GM19438 (cell line): ENCODE results near the gene TENT4B.
"Not testable (repeated sequence)": the region's sequence is repeated elsewhere in the genome, so short reads cannot be mapped to it uniquely, and the experiment has no call there.

Experiments
- ATAC-seq: cut with Tn5 transposase; IDR thresholded peaks from one replicate; pipeline ENCODE4 v1.9.1; 2021; ENCODE audit warnings: low read depth; ENCODE audit not compliant: unreplicated experiment

The TENT4B gene

DNA sequence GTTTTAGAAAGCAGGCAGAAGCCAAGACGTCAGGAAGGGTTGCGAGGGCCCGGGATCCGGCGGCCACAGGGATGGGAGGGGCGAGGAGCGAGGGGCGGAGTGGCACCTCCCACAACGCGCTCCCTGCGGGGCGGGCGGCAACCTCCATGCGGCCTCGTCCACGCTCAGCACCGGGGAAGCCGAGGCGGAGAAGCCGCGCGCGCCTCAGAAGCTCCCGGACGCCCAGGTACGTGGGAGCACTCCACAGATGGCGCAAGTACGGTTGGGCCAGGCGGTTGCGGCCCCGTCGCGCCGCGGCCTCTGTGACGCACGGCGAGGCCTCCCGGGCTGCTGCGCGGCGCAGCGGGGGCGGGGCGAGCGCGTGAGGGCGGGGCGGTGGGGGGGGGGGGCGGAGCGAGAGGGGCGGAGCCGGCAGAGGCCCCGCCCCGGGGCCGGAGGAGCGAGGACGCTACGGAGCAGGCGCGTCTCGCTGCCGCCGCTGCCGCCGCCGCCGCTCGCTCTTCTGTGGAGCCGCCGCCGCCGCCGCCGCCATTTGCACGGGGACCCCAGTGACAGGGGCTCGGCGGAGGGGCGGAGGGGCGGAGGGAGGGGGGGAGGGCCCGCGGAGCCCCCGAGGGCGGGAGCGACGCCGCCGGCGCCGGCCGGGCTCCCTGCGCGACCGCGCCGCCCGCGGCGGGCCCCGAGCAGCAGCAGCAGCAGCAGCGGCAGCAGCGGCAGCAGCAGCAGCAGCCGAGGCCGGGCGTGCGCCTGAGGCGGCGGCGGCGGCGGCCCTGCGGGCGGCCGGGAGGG is at the start of gene TENT4B:
Gene TENT4B, plus strand, starts transcription at position 500 of the 789 bp plus-strand sequence. CDS start 316 bp downstream, outside the sequence.
- ATAC-seq, result peak; percentile 75

DNA sequence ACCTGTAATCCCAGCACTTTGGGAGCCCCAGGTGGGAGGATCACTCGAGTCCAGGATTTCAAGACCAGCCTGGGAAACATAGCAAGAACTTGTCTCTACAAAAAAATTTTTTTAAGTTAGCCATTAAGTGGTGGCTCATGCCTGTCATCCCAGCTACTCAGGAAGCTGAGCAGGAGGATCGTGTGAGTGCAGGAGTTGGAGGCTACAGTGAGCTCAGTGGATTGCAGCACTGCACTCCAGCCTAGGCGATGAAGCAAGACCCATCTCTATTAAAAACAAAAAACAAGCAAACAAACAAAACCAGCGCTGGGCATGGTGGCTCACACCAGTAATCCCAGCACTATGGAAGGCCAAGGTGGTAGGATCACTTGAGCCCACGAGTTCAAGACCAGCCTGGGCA is 49.3 kb upstream of the TENT4B start:
- no peak for ATAC-seq

DNA sequence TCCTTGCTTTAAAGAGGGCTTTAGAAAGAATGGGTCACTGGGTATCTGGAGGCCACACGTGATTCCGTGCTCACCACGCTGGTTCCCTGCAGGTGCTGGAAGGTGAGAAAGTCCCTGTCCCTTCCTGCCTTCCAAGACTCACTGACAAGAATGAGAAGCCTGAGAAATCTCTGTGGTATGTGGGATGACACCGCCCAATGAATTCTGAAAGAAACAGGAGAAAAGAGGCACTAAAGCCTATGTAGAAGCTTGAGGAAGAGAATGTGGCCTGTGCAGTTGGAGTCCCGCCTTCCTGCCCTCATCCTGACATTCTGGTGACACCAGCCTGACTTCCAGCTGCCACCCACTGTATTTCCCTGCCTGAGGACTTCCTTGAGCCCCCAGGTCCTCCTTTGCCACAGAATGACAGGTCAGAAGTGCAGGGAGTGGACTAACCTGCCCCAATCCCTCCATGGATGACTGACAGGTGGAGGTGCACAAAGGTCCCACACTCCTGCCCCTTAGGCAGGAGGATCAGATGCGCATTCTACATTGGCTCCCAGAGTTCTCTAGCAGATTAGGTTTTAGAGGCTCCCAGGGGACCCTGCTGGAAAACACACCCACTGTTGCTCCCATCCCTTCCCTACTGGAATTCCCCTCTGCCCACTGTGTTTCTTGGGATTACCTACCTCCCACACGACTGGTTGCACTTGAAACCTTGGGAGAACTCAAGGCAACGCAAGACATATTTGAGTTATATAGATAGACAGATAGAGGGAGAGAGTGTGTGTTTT is 38.6 kb upstream of the TENT4B start:
- ATAC-seq, result no peak

DNA sequence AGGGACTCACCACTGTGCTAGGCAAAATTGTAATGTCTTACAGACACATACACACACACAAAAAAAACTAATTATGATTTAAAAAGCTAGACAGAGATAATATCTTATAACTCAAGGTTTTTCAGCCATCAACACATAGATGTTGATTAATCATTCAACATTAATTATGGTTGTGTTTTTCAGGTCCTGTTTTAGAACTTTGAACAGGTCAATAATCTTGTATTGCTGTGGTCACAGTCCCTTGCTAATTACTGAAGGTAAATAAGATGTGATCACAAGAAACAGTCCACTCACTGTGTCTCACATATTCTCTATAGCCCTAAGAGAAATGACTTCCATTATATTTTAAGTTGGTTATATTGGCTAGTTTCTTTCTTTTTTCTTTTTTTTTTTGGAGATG is 32.4 kb upstream of the TENT4B start:
- ATAC-seq, result no peak

DNA sequence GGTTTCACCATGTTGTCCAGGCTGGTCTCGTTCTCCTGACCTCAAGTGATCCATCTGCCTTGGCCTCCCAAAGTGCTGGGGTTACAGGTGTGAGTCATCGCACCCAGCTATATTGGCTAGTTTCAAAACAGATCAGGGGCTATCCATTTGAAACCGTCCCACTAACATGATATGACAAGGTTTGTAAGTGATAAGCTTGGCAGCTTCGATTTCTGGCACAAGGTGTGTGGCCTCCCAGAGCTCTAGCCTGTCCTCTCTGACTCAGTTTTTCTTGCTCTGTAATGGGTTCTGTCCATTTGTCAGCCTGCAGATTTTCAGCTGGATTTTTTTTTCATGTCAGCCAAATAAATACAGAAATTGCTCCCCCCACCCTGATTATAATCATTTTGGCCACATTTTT is 31.8 kb upstream of the TENT4B start:
- ATAC-seq, result no peak

DNA sequence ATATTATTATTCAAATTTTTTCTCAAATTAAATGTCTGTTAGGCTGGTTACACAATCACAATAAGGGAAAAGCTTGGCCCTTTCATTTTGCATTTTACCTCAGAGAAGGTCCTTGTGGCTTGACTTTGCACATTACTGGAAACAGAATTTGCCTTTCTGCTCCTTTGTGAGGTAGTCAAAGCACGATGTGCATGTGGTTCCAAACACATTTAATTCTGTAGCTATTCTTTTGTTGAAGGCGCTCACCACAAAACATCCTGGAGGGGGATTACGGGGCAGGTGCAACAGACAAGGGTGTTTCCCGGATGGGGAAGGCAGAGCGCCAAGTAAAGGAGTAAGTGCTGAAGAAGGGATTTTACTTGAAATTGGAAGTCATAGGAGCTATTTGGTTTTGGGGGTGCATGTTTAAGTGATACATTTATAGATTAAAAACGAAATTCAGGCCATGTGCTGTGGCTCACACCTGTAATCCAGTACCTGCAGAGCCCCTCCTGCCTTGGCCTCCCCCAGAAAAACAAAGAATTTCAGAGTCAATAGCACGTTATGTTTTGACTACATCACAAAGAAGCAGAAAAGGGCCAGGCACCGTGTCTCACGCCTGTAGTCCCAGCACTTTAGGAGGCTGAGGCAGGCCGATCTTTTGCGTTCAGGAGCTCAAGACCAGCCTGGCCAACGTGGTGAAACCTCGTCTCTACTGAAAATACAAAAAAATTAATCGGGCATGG is 31.2 kb upstream of the TENT4B start:
- ATAC-seq, result no peak

GRCh38 chr16:50123417-50123816 is 29.7 kb upstream of the TENT4B start:
- no peak for ATAC-seq

DNA sequence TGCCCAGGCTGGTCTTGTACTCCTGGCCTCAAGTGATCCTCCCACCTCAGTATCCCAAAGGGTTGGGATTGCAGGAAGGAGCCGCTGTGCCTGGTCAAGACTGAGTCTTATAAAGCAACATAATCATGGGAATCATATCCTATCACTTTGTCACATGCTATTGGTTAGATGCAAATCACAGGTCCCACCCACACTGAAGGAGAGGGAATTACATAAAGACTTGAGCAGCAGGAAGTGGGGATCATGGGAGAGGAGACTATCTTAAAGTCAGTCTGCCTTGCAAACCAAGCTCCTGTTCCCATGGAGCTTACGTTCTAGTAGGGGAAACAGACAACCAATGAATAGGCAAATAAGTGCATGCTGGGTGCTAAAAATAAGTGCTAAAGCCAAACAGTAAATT is 28.3 kb upstream of the TENT4B start:
- no peak for ATAC-seq

DNA sequence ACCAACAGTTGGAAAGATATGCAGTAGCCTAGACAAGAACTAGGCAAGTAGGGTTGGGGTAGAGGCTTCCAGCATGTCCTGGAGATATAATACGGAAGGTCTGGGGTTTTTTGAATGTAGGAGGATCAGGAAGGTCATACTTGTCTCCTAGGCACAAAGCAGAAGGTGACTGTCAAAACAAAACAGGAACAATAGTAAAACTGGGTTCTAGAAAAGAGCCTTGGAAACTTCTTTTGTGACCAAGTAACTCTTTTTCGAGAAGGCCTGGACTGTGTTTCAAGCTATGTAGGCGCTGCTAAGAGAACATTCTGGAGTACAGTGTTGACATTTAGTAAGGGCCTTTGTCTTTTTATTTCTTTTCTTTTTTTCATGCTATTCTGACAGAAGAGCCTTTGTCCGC is 26.9 kb upstream of the TENT4B start:
- no peak for ATAC-seq

DNA sequence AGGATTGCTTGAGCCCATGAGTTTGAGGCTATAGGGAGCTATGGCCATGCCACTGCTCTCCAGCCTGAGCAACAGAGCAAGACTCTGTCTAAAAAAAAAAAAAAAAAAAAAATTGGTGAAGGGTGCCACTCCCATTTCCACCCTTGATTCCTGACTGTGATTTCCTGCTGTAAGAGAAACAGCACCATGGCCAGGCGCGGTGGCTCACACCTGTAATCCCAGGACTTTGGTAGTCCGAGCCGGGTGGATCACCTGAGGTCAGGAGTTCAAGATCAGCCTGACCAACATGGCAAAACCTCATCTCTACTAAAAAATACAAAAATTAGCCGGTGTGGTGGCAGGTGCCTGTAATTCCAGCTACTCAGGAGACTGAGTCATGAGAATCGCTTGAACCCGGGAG is 20.5 kb upstream of the TENT4B start:
- ATAC-seq, result not testable (repeated sequence)

DNA sequence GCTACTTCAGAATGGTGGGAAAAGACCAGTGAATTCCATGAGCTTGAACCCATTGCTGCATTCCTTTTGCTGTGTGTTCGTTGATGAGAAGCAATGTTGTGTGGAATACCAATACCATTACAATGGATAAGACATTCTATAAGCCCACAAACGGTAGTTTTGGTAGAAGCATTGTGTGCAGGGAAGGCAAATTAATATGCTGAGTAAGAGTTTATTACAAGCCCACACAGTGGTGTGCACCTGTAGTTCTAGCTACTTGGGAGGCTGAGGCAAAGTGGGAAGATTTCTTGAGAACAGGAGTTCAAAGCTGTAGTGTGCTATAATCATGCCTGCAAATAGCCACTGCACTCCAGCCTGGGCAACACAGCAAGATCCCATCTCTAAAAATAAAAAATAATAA is 19.9 kb upstream of the TENT4B start:
- ATAC-seq, result no peak

- ATAC-seq, result no peak
Measured at GRCh38 chr16:50136399-50136798, 16.7 kb upstream of the TENT4B start.

DNA sequence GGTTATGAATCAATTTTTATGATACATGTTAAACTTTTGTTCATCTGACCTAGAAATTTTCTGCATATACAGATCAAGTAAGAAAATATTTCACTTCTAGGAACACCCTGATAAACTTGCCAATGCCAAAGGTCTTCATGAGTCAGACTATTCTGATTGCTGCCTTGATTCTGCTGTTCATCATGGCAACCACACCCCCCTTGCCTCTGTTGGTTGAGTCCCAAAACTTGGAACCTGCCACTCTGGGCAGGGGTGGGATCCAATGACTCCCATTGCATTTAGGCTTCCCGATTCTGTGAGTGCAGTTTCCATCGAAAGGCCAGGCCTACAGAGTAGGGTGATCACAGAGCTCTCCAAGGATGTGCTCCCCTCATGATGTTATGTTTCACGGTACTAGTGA is 15.8 kb upstream of the TENT4B start:
- no peak for ATAC-seq

DNA sequence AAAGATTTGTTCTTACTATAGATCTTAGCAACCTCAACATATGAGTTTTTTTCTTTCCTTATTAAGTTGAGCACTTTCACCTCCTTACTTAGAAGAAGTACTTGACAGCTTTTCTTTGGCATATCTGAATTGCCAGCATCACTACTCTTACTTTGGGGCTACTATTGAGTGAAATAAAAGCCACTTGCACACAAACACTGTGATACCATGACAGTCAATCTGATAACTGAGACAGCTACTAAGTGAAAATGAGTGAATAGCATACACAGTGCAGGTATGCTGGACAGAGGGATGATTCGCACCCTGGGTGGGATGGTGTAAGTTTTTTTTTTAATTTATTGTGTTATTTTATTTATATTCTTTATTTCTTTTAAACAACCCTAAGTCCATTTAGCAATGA is 13.5 kb upstream of the TENT4B start:
- no peak for ATAC-seq

GRCh38 chr16:50144211-50144610 is 8.9 kb upstream of the TENT4B start:
- ATAC-seq, result no peak

- ATAC-seq, result no peak
Measured at GRCh38 chr16:50146479-50147435, 6.3 kb upstream of the TENT4B start.

DNA sequence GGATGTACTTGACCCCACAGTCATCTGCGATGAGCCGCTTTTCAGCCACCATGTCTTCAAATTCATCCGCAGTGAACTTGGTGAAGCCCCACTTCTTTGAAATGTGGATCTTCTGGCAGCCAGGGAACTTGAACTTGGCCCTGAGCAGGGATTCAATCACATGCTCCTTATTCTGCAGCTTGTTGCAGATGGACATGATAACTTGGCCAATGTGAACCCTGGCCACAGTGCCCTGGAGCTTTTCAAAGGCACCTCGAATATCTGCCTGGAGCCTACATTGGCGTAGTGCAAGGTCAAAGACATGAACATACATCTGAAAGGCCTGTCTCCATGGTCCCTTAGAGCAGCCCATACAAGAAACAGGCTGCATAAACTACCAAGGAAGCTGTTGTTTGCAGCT is 1.8 kb upstream of the TENT4B start:
- ATAC-seq, result no peak

GRCh38 chr16:50151756-50152155 is 1.4 kb upstream of the TENT4B start:
- no peak for ATAC-seq

GRCh38 chr16:50152351-50152806 is 727 bp upstream of the TENT4B start:
- ATAC-seq, result peak; percentile 60
